HepG2 (cell line): ENCODE data around the gene MIER1. TPM values are rescaled to one million over a fixed set of nuclear protein-coding genes. Genes with fewer than 3 reads are reported as not detected.

Experiments used
- ARID4A ChIP-seq: sonication (generic); formaldehyde crosslinking; IDR thresholded peaks from 2 replicates; pipeline ENCODE4 v1.5.0; 2020; ENCODE audit warnings: mild to moderate bottlenecking, missing genetic modification reagents, borderline replicate concordance
- BATF2 ChIP-seq: sonication (generic); formaldehyde crosslinking; IDR thresholded peaks from 2 replicates; pipeline ENCODE4 v1.8.0; 2022; ENCODE audit warnings: mild to moderate bottlenecking, missing genetic modification reagents, moderate library complexity
- HMG20A ChIP-seq: IDR thresholded peaks from 2 replicates; pipeline ENCODE4 v1.6.1; 2016; ENCODE audit warnings: borderline replicate concordance
- MAFK ChIP-seq, 2 experiments: IDR thresholded peaks in 1 of 2; conservative IDR thresholded peaks in 1 of 2; 2 replicates each; pipeline ENCODE4 v1.6.1; 2011; ENCODE audit warnings: improper control_type of control experiment in 2 of 2, low read length in 2 of 2
- NFIB ChIP-seq: sonication (generic); formaldehyde crosslinking; IDR thresholded peaks from 2 replicates; pipeline ENCODE4 v1.9.0; 2021; ENCODE audit warnings: missing genetic modification reagents, mild to moderate bottlenecking, borderline replicate concordance
- NR2F6 ChIP-seq, 2 experiments: IDR thresholded peaks; 2 replicates each; pipeline ENCODE4 v1.6.1; 2016; ENCODE audit warnings: antibody characterized with exemption in 1 of 2, mild to moderate bottlenecking in 1 of 2
- PAXIP1 ChIP-seq: sonication (generic); formaldehyde crosslinking; conservative IDR thresholded peaks from 2 replicates; pipeline ENCODE4 v1.4.0; 2020; ENCODE audit warnings: mild to moderate bottlenecking, missing genetic modification reagents, moderate library complexity
- PLRG1 ChIP-seq: fragments of 450-650 bp; conservative IDR thresholded peaks from 2 replicates; pipeline ENCODE4 v1.6.1; 2016
- REL ChIP-seq: sonication (generic); formaldehyde crosslinking; conservative IDR thresholded peaks from 2 replicates; pipeline ENCODE4 v1.8.0; 2022; ENCODE audit warnings: mild to moderate bottlenecking, missing genetic modification reagents, moderate library complexity
- SAP130 ChIP-seq: IDR thresholded peaks from 2 replicates; pipeline ENCODE4 v1.6.1; 2016; ENCODE audit warnings: low read depth
- SOX6 ChIP-seq, 2 experiments: fragments of 450-650 bp in 1 of 2; sonication (generic) in 1 of 2; formaldehyde crosslinking in 1 of 2; IDR thresholded peaks; 2 replicates each; pipeline versions ENCODE4 v1.4.0 to v1.6.1; 2017 to 2020; ENCODE audit warnings: antibody characterized with exemption in 1 of 2, mild to moderate bottlenecking in 1 of 2, missing genetic modification reagents in 1 of 2
- TSC22D2 ChIP-seq: sonication (generic); formaldehyde crosslinking; IDR thresholded peaks from 2 replicates; pipeline ENCODE4 v1.5.1; 2020; ENCODE audit warnings: missing genetic modification reagents, mild to moderate bottlenecking, borderline replicate concordance
- YEATS2 ChIP-seq: sonication (generic); formaldehyde crosslinking; IDR thresholded peaks from 2 replicates; pipeline ENCODE4 v1.4.0; 2020; ENCODE audit warnings: missing genetic modification reagents, borderline replicate concordance
- ZBTB38 ChIP-seq: sonication (generic); formaldehyde crosslinking; IDR thresholded peaks from 2 replicates; pipeline ENCODE4 v1.5.1; 2020; ENCODE audit warnings: mild to moderate bottlenecking, missing genetic modification reagents
- ZNF253 ChIP-seq: sonication (generic); formaldehyde crosslinking; IDR thresholded peaks from 2 replicates; pipeline ENCODE4 v1.8.0; 2022; ENCODE audit warnings: mild to moderate bottlenecking, missing genetic modification reagents, borderline replicate concordance
- ZNF720 ChIP-seq: sonication (generic); formaldehyde crosslinking; IDR thresholded peaks from 2 replicates; pipeline ENCODE4 v1.4.0; 2020; ENCODE audit warnings: missing genetic modification reagents
- ZNF766 ChIP-seq: sonication (generic); formaldehyde crosslinking; IDR thresholded peaks from 2 replicates; pipeline ENCODE4 v1.5.0; 2020; ENCODE audit warnings: missing genetic modification reagents, borderline replicate concordance
- ZSCAN29 ChIP-seq: sonication (generic); formaldehyde crosslinking; conservative IDR thresholded peaks from 2 replicates; pipeline ENCODE4 v1.4.0; 2020; ENCODE audit warnings: mild to moderate bottlenecking, missing genetic modification reagents
- polyA plus RNA-seq, 8 experiments: library from polyadenylated mRNA; depleted of rRNA in 3 of 8; stranded (reverse) in 7 of 8; unstranded in 1 of 8; fragments of >200 nt; fragmentation: Illumina TruSeq in 4 of 8; extraction: Trizol in 4 of 8; gene quantifications; 2 replicates each; pipeline versions ENCODE4 v1.2.1 to v1.2.3, GENCODE V29; 2011 to 2016; ENCODE audit warnings: low read depth in 4 of 8, missing spikeins in 1 of 8, mixed read lengths in 1 of 8; ENCODE audit not compliant: insufficient read depth in 1 of 8
- total RNA-seq, 5 experiments: library from RNA; depleted of rRNA; stranded (reverse); fragments of >200 nt; fragmentation: Illumina TruSeq; extraction: Trizol; gene quantifications; 2 replicates each; pipeline ENCODE4 v1.2.3, GENCODE V29; 2016; ENCODE audit warnings: low read depth in 1 of 5

MIER1 gene
- total and polyA plus RNA-seq, 2 of the 13 experiments (the other 11 are each of a cell fraction or from before 2014, with no cell fraction given), result 7.0 to 30.4 TPM

- TF ChIP-seq PAXIP1 (CRISPR knock-in tag), result peak; percentile 45; the same call in 1 of the 2 replicates
- TF ChIP-seq BATF2 (CRISPR knock-in tag), result no peak
- TF ChIP-seq ZNF720, result no peak
- TF ChIP-seq HMG20A (CRISPR knock-in tag), result no peak
- TF ChIP-seq PLRG1, result no peak
- TF ChIP-seq MAFK (conservative IDR thresholded peaks at IDR 0.05 in 1 of 2, IDR thresholded peaks at IDR 0.05 in 1 of 2; ENCODE audit: low read length in 2 of 2), result no peak
- no peak for TF ChIP-seq TSC22D2 (CRISPR knock-in tag)
- TF ChIP-seq SOX6 (IDR thresholded peaks at IDR 0.05), result no peak
- peak; percentile 3; the same call in 1 of the 2 replicates for TF ChIP-seq SOX6 (CRISPR knock-in tag; IDR thresholded peaks at IDR 0.05)
- no peak; the same call in 1 of the 2 replicates for TF ChIP-seq NR2F6 (IDR thresholded peaks at IDR 0.05)
- TF ChIP-seq NR2F6 (CRISPR knock-in tag; IDR thresholded peaks at IDR 0.05), result no peak
- TF ChIP-seq YEATS2 (CRISPR knock-in tag), result no peak
- no peak; the same call in 1 of the 2 replicates for TF ChIP-seq ZBTB38 (CRISPR knock-in tag)
- no peak for TF ChIP-seq NFIB (CRISPR knock-in tag)
- peak; percentile 47; the same call in 1 of the 2 replicates for TF ChIP-seq ZSCAN29 (CRISPR knock-in tag)
- TF ChIP-seq ZNF766, result 0 out of 2 replicates have a peak, but pooled peaks have one; percentile 45
- TF ChIP-seq ZNF253 (CRISPR knock-in tag), result no peak
- peak; percentile 75; the same call in 1 of the 2 replicates for TF ChIP-seq ARID4A (CRISPR knock-in tag)
- TF ChIP-seq REL (CRISPR knock-in tag), result no peak
- peak; percentile 68 for TF ChIP-seq SAP130
Measured at GRCh38 chr1:66929999-66930822, 5.4 kb downstream of the MIER1 start (continued).
